Stimulated activated CD8-positive, alpha-beta memory T cell treated with anti-CD3 and anti-CD28 coated beads, Interleukin-12 subunit alpha, Interleukin-12 subunit beta, amount 100 ng/mL, for 24 hours (primary cell): Measurements from ENCODE around the gene D2HGDH.
A peak's percentile ranks its signal among the peaks of the same experiment; 100 is the strongest.

Experiments
- DNase-seq: peaks from one replicate; pipeline ENCODE4 v3.0.0-alpha.2; 2020; ENCODE audit errors: extremely low read depth

D2HGDH gene

DNA sequence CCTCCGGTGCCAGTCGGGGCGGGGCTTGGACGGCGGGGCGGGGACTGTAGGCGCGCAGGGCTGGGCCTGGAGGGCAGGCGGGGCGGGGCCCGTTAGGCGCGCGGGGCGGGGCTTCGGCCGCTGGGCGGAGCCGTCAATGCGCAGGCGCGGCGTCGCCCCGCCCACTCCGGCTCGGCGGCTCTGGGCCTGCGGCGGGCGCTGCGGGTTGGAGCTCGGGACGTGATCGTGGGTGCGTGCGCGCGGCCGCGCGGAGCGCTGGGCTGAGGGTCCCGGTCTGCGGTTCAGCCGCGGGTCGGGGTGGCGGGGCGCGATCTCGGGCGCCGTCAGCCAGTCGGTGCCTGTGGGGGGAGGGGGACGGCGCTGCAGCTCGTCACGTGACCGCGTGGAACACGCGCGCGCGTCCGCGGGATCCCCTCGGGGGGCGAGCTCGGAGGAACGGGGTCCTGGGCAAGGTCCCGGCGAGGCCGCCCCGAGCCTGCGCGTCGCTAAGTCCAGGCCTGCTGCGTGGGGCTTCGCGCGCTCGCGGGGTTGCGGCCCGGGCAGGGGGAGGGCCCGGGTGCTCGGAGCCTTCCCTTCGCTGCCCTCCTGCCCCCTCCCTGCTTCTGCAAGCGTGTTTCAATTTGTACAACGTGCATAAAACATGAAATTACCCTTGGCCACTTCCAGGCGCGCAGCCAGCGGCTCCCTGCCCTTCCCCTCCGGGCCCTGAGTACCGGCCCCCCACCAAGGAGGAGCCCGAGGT lies at the start of gene D2HGDH:
Gene D2HGDH (plus strand): TSS at position 164 of the 742 bp plus-strand sequence. CDS start 595 bp downstream, outside the sequence.
- DNase-seq = peak; percentile 86

DNA sequence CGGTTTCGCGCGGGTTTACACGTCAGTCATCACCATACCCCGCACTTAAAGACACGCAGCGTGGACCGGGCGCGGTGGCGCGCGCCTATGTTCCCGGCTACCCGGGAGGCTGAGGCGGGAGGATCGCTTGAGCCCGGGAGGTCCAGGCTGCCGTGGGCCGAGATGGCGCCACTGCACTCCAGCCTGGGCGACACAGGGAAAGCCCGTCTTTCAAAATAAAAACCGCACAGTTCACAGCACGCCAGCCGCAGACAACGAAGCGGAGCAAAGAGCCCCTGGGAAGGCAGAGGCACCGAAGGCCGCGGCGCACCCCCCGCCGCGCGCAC lies 48.1 kb upstream of the D2HGDH start:
- DNase-seq = no peak

DNA sequence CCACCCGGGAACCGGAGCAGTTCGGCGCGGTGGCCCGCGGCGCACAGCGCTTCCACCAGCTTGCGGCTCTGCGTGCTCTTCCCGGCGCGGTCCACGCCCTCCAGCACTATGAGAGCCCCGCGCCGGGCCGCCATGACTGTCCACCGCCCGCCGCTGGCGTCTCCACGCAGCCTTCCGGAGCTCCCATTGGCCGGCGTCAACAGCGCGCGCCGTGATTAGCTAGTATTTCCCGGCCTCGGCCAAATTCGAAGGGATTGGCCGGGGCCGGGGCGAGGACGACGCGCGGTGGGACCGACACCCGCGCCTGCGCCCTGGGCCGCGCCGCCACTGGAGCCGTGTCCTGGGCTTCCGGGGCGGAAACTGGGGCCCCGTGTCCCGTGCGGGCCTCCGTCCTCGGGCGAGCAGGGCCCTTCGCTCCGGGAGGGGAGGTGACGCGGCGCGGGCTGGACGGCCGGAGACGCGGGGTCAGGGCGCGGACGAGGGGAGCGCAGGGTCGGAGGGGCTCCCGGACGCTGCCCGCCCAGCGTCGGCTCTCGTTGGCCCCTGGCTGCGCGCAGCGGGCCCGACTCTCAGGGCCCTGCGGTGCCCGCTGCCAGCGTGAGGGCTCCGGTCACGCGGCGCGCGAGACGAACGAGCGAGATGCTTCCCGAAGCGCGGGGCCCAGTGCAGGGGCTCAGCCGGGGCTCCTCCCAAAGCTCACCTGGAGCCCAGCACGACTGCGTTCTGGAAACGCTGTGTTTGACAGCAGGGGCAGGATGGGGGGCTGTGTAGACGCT lies 47.6 kb upstream of the D2HGDH start, which contains the start of gene DTYMK:
Gene DTYMK (minus strand): TSS at position 166 of the 776 bp plus-strand sequence. CDS start 32 bp downstream, at position 134.
- peak; percentile 90 for DNase-seq

DNA sequence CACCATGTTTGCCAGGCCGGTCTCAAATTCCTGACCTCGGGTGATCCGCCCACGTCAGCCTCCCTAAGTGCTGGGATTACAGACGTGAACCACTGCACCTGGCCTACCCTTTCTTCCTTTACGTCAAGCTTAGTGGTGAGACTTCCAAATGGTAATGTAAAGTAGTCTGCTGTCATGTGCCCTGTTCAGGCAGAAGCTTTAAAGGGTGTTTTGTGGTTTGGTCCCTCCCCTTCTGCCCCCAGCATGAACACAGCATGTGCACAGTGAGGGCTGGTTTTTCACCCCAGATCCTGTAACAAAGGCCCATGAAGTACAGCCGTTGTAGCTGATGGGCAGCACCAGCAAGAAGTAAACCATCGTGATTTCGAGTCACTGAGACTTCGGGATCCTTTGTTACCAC lies 45.1 kb upstream of the D2HGDH start:
- no peak for DNase-seq

DNA sequence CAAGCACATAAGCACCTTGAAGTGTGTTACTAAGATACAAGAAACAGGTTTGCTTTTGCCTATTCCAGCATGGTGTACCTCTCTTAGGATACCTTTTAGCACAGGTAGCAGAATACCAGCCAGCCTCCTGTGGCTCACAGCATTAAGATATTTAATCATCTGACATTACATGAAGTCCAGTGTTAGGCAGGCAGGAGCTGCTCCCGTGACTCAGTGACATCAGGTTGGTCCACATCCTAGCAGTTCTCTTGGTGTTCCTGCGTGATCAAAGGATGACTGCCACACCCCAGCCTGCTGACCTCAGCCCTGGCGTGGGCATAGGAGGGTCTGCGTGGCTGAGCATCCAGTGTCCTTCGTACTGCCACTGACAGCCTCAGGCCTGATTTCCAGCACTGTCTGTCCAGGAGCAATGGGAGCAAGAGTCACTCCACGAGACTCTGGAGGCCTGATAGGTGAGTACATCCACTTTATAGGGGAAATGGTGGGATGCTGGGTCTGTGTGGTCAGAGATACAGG lies 44.2 kb upstream of the D2HGDH start:
- DNase-seq = no peak

DNA sequence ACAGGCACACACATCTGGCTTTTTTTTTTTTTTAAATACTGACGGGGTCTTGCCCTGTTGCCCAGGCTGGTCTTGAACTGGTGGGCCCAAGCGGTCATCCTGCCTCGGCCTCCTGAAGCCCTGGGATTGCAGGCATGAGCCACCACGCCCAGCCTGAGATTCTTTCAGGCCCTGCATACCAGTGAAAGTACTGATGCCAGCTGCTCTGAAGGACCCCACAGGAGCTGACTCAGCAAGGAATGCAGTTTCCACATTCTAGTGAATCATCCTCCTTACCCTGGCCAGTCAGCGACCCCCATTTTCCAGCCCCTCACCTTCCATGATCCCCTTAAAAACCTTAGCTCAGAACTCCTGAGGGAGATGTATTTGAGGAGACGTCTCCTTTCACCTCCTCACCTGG lies 42.0 kb upstream of the D2HGDH start:
- DNase-seq = no peak

DNA sequence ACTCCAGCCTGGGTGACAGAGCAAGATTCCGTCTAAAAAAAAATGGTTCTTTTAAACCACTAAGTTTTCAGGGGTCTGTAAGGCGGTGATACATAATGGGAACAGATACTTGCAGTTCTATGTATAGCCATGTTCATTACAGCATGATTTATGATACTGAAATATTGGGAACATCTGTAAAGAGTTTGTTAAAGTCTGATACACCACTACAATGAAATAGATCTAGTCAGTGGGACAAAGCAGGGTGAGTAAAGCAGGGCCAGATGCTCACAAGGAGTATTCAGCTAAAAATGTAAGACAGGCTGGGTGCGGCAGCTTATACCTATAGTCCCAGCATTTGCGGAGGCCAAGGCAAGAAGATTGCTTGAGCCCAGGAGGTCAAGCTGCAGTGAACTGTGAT lies 38.8 kb upstream of the D2HGDH start:
- DNase-seq = no peak

DNA sequence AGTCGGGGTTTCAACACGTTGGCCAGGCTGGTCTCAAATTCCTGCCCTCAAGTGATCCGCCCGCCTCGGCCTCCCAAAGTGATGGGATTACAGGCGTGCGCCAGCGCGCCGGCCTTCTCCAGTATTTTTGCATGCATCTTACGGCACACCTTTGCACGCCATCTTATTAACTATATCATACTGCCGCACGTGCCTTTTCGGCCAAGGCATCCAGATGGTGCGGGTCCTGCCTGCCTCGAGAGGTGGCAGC lies 33.4 kb upstream of the D2HGDH start:
- no peak for DNase-seq

DNA sequence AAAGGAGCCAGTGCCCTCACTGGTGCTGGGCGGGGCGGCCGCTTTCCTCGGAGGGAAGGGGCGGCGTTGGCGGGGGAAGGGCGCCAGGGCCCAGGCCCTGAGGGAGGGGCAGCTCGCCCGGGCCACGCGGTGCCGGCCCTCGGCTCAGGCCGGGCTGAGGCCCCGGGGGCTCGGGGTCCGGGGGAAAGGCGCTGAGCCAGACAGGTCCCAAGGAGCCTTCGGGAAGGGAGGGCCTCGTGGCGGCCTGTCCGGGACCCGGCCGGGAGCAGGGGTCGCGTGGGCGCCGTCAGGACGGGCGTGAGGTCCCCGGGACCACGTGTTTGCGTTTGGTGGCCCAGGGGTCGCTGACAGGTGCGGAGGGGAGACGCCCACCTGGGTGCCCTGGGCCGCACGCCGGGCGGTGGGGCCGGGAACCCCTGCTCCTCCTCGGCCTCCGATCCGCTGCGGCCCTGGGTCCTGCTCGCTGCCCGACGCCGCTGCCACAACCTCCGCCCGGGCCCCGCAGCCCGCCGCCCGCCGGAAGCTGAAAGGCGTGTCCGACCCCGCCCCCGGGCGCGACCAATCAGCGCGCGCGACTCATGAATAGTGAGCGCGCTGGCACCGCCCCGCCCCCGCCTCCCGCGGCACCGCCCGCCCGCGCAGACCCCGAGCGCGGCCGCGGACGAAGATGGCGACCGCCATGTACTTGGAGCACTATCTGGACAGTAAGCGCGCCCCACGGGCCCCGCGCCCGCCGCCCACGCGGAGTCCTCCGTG lies 32.9 kb upstream of the D2HGDH start, which contains the start of gene ING5:
Gene ING5 (plus strand): TSS at position 641 of the 756 bp plus-strand sequence. CDS start 27 bp downstream, at position 668.
- DNase-seq = peak; percentile 92

DNA sequence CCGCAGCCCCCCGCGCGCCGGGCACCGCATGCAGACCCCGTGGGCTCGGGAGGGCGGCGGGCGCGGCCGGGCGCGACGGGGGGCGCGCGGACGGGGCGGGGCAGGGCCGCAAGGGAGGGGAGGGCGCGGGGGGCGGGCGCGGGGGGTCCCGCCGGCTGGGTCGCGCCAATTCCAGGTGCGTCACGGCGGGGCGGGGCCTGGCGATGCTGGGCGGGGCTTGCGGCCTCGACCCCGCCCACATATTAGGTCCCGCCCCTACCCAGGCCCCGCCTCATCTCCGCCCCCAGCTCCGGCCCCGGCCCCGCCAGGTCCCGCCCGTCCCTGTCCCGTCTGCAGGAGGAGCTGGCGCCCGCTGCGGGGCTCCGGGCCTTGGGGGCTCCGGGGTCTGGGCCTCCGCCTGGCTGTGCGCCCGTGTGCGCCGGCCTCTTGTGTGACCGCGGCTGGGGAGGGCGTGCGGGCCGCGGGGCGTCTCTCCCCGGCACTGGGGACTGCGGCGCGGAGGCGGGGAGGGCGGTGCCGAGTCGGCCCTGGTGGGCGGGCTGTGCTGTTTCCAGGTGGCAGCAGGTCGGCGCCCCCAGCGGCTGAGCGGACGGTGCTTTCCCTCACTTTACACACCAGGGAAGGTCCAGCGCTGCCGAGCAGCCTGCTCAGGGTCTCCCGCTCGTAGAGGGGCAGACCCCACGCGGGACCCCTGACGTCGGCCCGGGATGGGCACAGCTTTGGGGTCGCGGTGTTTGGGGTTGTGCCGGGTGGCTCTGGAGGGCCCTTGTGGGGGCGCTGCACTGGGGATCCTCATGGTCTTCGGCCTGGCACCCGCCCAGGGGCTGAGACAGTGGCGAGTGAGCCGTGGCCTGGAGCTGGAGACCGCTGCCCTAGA lies 32.0 kb upstream of the D2HGDH start:
- DNase-seq = peak; percentile 76

DNA sequence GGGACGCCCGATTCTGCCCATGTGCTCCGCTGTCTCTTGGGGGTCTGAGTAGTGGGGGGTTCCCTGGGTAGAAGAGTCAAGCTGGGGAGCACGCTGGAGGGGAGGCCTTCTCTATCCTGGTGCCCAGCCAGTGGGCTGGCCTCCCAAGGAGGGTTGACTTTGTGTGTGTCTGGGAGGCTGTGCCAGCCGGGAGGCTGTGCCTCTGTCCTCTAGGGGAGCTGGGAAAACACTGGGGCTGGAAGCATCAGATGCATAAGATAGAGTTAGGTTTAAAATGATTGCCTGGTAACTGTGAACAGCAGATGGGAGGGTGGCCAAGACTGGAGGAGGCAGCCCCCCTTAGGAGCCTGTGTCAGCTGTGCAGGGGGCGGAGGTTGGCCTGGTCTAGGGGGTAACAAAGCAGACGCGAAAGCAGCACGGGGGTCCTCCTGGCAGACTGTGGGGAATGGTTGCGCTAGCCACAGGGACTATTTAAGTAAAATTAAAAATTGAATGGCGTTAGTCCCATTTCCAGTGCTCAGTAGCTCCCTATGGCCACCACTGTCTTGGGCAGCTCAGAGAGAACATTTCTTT lies 31.3 kb upstream of the D2HGDH start:
- no peak for DNase-seq

DNA sequence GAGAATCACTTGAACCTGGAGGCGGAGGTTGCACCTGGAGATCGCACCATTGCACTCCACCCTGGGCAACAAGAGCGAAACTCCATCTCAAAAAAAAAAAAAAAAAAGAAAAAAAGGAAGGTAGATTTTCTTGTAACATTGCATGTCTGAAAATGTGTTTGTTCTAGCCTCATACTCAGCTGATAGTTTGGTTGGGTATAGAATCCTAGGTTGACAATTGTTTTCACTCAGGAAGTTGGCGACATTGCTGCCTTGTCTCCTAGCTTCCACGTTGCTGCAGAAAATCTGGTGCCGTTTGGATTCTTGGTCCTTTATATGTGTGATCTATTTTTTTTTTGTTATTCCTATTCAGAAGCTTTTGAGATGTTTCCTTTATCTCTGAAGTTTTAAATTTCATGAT lies 27.9 kb upstream of the D2HGDH start:
- no peak for DNase-seq

DNA sequence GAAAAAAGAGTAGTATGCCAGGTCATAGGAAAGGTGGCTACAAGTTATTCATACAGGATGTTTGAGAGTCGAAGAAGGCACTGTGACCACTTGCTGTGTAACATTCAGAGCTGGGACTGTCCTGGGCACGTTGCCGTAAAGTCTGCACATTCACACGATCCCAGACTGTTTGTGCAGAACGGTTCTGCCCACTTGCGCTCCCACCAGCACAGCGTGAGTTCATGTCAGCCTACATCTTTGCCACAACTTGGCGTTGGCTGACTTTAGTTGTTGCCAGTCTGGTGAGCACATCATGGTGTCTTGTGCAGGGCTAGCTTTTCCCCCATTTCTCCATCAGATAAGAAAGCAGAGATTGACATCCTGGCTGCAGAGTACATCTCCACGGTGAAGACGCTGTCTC lies 25.6 kb upstream of the D2HGDH start:
- no peak for DNase-seq

DNA sequence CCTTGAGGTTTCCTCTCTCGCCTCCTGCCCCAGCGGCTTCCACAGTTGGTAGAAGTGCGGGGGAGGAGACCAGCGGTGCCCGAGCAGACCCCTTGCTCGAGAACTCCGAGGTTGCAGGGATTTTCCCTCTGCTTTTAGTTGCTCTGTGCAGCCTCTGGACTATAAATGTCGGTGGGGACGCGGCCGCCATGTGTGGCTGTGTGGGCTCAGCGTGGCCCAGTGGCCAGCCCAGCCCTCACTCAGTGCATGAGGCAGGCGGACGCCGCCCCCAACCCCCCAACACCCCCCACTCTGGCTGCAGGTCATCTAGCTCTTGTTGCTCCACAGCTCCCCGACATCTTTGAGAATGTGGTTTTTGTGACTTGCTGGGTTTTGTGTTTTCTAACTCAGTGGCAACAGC lies 15.3 kb upstream of the D2HGDH start:
- DNase-seq = no peak

DNA sequence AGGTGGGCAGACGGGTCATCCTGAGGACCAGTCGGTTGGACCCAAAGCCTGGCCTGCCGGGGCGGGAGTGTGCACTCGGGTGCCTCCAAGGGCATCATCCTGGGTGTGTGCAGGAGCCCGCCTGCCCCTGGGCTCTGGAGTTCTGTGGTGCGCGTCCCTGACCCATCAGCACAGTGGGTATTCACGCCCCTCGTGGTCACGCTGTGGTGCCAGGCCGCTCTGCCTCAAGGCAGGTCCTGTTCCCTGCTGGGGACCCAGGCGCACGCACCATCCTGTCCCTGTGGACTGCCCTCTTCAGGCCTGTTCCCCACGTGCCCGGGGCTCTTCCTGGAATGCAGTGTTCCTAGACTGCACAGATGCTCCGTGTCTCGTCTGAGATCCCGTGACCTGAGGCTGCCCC lies 14.3 kb upstream of the D2HGDH start:
- no peak for DNase-seq

DNA sequence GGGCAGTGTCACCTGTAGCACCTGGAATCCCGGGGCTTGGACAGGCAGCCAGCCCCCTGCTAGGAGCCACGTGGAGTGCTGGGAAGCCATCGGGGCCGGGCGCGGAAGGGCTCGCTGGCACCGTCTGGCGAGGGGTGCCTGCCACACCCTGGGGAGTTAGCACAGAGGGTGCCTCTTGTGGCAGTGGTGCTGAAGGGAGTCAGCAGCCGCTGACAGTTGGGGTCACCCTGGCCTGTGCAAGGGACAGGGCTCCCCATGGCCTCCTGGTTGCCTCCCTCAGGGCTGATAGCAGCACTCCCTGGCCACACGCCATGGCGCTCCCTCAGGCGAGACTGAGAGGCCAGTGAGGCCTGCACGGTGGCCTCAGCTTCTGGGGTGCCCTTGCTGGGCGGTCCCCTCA lies 13.9 kb upstream of the D2HGDH start:
- DNase-seq = no peak

DNA sequence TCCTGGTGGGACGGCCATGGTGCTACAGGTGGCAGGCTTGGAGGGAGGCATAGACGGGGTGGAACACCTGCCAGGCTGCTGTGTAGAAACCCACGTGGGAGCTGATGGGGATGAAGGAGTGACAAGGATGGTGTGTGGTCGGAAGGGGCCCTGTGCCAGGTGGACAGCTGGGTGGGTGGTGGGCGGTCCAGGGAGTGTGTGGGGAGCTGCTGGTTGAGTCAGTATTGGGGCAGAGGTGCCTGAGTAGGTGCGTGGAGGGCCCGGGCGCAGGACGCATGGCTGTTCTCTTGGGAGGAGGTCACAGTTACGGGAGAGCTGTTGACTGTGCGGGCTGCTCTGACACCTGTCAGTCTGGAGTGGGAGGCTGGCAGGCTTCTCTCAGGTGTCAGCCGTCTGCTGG lies 12.6 kb upstream of the D2HGDH start:
- DNase-seq = no peak

DNA sequence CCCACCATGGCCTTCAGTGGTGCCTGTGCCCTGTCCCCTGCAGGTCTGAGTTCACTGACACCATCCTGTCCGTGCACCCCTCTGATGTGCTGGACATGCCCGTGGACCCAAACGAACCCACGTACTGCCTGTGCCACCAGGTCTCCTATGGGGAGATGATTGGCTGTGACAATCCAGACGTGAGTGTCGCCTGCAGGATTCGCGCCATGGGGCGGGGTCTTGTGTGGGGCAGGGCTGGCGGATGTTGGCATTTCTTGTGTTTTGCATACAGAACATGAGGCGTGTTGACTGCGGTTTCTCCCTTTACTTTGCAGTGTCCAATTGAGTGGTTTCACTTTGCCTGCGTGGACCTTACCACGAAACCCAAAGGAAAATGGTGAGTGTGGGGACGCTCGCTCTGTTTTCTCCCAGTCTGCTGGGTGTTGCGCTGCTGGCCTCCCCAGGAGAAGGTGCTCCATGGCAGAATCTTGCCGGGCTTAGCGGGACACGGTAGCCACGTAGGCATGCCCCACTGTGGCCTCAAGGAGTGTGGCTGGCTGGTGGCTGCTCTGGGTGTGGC lies 11.5 kb upstream of the D2HGDH start:
- DNase-seq = no peak

DNA sequence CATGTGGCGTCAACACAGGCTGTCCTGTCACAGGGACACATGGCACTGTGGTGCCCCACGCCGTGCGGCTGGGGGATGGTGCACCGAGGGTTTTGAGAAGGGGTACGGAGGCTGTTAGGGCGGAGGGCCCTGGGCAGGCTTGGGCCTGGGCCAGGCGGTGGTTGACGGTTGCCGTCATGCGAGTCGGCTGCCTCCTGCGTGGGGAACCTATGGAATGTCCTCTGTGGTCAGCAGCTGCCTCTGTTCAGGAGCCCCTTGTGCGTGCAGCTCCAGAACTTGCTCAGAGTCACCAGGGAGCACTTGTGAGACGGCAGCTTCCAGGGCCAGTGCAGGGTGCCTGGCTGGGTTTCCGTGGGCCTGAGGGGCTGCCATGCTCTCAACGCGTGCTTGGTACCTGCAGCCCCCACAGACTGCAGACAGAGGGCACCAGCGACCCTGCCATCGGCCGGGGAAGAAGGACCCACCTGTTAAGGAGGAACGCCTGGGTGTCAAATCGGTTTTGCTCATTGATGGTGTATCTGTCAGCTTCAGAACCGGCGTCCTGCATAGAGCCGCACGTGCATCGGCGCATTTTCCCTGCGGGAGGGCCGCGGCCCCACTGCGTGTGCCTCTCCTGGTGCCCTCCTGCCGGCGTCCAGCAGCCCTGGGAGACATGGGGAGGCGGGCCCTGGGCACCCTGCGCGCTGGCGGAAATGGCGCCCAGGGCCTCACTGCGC lies 10.0 kb upstream of the D2HGDH start:
- DNase-seq = no peak
